Epithelial cell of esophagus (primary cell): ENCODE results near the gene FCER1G.

ENCODE experiments used
- DNase-seq: peaks from one replicate; pipeline ENCODE4 v3.0.0; 2010; ENCODE audit warnings: low read depth
- H3K4me3 ChIP-seq: 2 replicates; pipeline ENCODE4 v1.5.1; 2011; ENCODE audit warnings: mild to moderate bottlenecking, low read length, control low read depth
- TF ChIP-seq, protein P1 (sequence below): IDR thresholded peaks from 2 replicates; pipeline ENCODE4 v1.5.1; 2011; ENCODE audit warnings: low read depth, mild to moderate bottlenecking, low read length, control low read depth, inconsistent platforms; ENCODE audit not compliant: insufficient read depth; ENCODE audit errors: missing control alignments

The FCER1G gene

DNA sequence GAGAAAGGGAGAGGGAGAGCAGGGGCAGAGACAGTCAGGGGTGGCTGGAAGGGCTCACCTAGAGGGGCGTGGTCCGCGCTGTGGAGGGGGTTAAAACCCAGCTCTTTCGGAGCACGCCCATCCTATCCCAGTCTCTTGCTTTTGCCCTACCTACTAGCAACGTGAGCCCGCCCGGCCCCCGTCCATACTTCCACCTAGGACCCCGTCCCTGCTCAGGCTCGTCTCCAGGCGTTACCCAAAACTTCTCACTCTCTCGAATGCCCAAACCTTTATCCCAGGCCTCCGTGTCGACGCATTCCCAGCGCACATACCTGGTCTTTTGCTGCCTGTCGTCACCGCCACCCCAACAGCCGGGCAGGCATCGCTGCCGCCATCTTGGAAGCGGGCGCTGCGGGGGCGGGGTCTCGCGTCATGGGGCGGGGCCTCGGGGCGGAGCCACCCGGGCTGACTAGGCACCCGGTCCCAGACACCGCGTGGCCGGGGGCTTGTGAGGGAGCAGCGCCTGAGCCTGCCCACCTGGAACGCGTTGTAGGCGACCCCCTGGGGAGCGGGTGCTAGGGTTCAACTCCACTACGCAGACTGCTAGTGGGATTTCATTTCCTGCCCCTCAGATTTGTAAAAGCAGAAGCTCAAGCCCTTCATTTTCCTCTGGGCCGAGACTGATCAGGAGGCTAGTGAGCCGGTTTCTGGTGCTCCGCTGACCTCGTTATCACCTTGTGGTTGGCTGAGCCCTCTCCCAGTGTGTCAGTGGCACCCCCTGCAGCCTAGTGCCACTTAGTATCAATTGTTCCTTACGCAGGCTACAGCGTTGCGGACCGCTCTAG is 37.8 kb upstream of the FCER1G start, which contains the start of gene B4GALT3:
B4GALT3 (minus strand) TSS at position 396 of the 824 bp plus-strand sequence. CDS start 1,447 bp downstream, outside the sequence.
- DNase-seq, result peak; percentile 83
- H3K4me3 ChIP-seq, result peak within 1 kb of the TSS; percentile 95
- TF ChIP-seq, protein P1, sequence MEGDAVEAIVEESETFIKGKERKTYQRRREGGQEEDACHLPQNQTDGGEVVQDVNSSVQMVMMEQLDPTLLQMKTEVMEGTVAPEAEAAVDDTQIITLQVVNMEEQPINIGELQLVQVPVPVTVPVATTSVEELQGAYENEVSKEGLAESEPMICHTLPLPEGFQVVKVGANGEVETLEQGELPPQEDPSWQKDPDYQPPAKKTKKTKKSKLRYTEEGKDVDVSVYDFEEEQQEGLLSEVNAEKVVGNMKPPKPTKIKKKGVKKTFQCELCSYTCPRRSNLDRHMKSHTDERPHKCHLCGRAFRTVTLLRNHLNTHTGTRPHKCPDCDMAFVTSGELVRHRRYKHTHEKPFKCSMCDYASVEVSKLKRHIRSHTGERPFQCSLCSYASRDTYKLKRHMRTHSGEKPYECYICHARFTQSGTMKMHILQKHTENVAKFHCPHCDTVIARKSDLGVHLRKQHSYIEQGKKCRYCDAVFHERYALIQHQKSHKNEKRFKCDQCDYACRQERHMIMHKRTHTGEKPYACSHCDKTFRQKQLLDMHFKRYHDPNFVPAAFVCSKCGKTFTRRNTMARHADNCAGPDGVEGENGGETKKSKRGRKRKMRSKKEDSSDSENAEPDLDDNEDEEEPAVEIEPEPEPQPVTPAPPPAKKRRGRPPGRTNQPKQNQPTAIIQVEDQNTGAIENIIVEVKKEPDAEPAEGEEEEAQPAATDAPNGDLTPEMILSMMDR, result no peak

- TF ChIP-seq, protein P1, result no peak
- peak overlapping the region; percentile 95 for H3K4me3 ChIP-seq
These were observed 37.2 kb upstream of the FCER1G start for GRCh38 chr1:161177936-161178244.

GRCh38 chr1:161179698-161180097 is 35.4 kb upstream of the FCER1G start:
- TF ChIP-seq, protein P1, result no peak
- H3K4me3 ChIP-seq, result no peak overlapping the region
- peak; percentile 71 for DNase-seq

More at GRCh38 chr1:161177936-161178244, 37.2 kb upstream of the FCER1G start:
- DNase-seq, result no peak

GRCh38 chr1:161180639-161181038 is 34.5 kb upstream of the FCER1G start:
- TF ChIP-seq, protein P1, result peak; percentile 17
- H3K4me3 ChIP-seq, result no peak overlapping the region
- DNase-seq, result no peak

GRCh38 chr1:161182214-161182613 is 32.9 kb upstream of the FCER1G start:
- peak; percentile 70 for DNase-seq
- TF ChIP-seq, protein P1, result no peak
- H3K4me3 ChIP-seq, result no peak overlapping the region

GRCh38 chr1:161185282-161185682 is 29.8 kb upstream of the FCER1G start:
- no peak overlapping the region for H3K4me3 ChIP-seq
- DNase-seq, result no peak
- TF ChIP-seq, protein P1, result no peak
